IMR-90 (cell line): ENCODE measurements around the gene BCL11A. TPM values are rescaled to one million over a fixed set of nuclear protein-coding genes. Genes with fewer than 3 reads are reported as not detected.

ENCODE experiments used
- ATAC-seq: fragments of 200-7000 bp; cut with Tn5 transposase; 2 replicates; pipeline ENCODE4 v1.9.1; 2020; ENCODE audit warnings: low read depth, mild to moderate bottlenecking, moderate library complexity
- BruUV-seq: library from RNA; stranded (reverse); fragments of 400-500 nt; replicated peaks from 2 replicates; lab custom pipeline; 2021; lab: Mats Ljungman, UMichigan
- CTCF ChIA-PET: fragments of 300-600 bp; formaldehyde crosslinking; extraction: SDS; loops from one replicate; lab custom pipeline; 2021; ENCODE audit warnings: antibody characterized with exemption; lab: Yijun Ruan, JAX
- POLR2A ChIA-PET: fragments of 300-600 bp; sonication (Branson Sonifier 250); formaldehyde crosslinking; loops from one replicate; lab custom pipeline; 2022; ENCODE audit warnings: antibody characterized with exemption; ENCODE audit not compliant: unreplicated experiment; lab: Charles Lee
- DNase-seq: peaks from one replicate; pipeline ENCODE4 v3.0.0; 2013
- H2AFZ ChIP-seq: replicated peaks from 2 replicates; pipeline ENCODE3; 2013; ENCODE audit warnings: low read length, mild to moderate bottlenecking; ENCODE audit not compliant: poor library complexity
- H2AK5ac ChIP-seq: 2 replicates; pipeline ENCODE4 v1.6.1; 2013; ENCODE audit warnings: low read depth, low read length, inconsistent platforms
- H2AK9ac ChIP-seq: replicated peaks from 2 replicates; pipeline ENCODE3; 2013; ENCODE audit warnings: mild to moderate bottlenecking, low read depth, low read length, moderate library complexity; ENCODE audit not compliant: poor library complexity
- H2BK120ac ChIP-seq: 2 replicates; pipeline ENCODE4 v1.6.1; 2013; ENCODE audit warnings: low read depth, low read length, inconsistent platforms
- H2BK15ac ChIP-seq: 3 replicates; pipeline ENCODE4 v1.6.1; 2013; ENCODE audit warnings: low read depth, low read length, inconsistent platforms
- H2BK20ac ChIP-seq: 2 replicates; pipeline ENCODE4 v1.6.1; 2013; ENCODE audit warnings: low read depth, mild to moderate bottlenecking, inconsistent platforms, low read length, moderate library complexity
- H2BK5ac ChIP-seq: 2 replicates; pipeline ENCODE4 v1.6.1; 2013; ENCODE audit warnings: mild to moderate bottlenecking, low read depth, low read length, inconsistent platforms; ENCODE audit not compliant: poor library complexity, severe bottlenecking
- H3K14ac ChIP-seq: replicated peaks from 2 replicates; pipeline ENCODE4 v1.6.1; 2013; ENCODE audit warnings: low read depth, low read length, inconsistent platforms
- H3K18ac ChIP-seq: 2 replicates; pipeline ENCODE4 v1.6.1; 2013; ENCODE audit warnings: low read depth, low read length, control low read depth
- H3K23ac ChIP-seq: 2 replicates; pipeline ENCODE4 v1.6.1; 2013; ENCODE audit warnings: low read depth, low read length, inconsistent platforms
- H3K27ac ChIP-seq: 2 replicates; pipeline ENCODE4 v1.5.1; 2013; ENCODE audit warnings: mild to moderate bottlenecking, control low read depth, low read length; ENCODE audit not compliant: insufficient read depth
- H3K27me3 ChIP-seq: 2 replicates; pipeline ENCODE4 v1.6.1; 2013; ENCODE audit warnings: low read length; ENCODE audit not compliant: control insufficient read depth, insufficient read depth
- H3K36me3 ChIP-seq: 2 replicates; pipeline ENCODE4 v1.6.1; 2013; ENCODE audit warnings: low read length, mixed read lengths; ENCODE audit not compliant: control insufficient read depth, insufficient read depth
- H3K4ac ChIP-seq: 2 replicates; pipeline ENCODE4 v1.6.1; 2013; ENCODE audit warnings: low read depth, low read length, inconsistent platforms
- H3K4me1 ChIP-seq: 2 replicates; pipeline ENCODE4 v1.6.1; 2013; ENCODE audit warnings: low read length, mixed read lengths; ENCODE audit not compliant: control insufficient read depth, insufficient read depth
- H3K4me2 ChIP-seq: 2 replicates; pipeline ENCODE4 v1.6.1; 2013; ENCODE audit warnings: low read depth, mild to moderate bottlenecking, control low read depth, low read length, moderate library complexity
- H3K4me3 ChIP-seq: 2 replicates; pipeline ENCODE4 v1.5.1; 2013; ENCODE audit warnings: low read depth, mild to moderate bottlenecking, control low read depth, low read length, moderate library complexity; ENCODE audit not compliant: insufficient read depth
- H3K56ac ChIP-seq: 2 replicates; pipeline ENCODE4 v1.6.1; 2013; ENCODE audit warnings: low read length, inconsistent platforms; ENCODE audit not compliant: insufficient read depth; ENCODE audit errors: extremely low read depth
- H3K79me1 ChIP-seq, 2 experiments: 2 replicates each; pipeline ENCODE4 v1.6.1; 2013; ENCODE audit warnings: low read length in 2 of 2, inconsistent platforms in 1 of 2, low read depth in 1 of 2
- H3K9ac ChIP-seq: 2 replicates; pipeline ENCODE4 v1.6.1; 2013; ENCODE audit warnings: low read depth, low read length, control low read depth
- H3K9me1 ChIP-seq: 2 replicates; pipeline ENCODE4 v1.6.1; 2013; ENCODE audit warnings: low read length, inconsistent platforms; ENCODE audit not compliant: insufficient read depth
- H3K9me3 ChIP-seq: 2 replicates; pipeline ENCODE4 v1.6.1; 2013; ENCODE audit warnings: low read length; ENCODE audit not compliant: control insufficient read depth, insufficient read depth
- H4K20me1 ChIP-seq: 2 replicates; pipeline ENCODE4 v1.6.1; 2013; ENCODE audit warnings: low read length, inconsistent platforms; ENCODE audit not compliant: insufficient read depth
- H4K5ac ChIP-seq: 2 replicates; pipeline ENCODE4 v1.6.1; 2013; ENCODE audit warnings: mild to moderate bottlenecking, low read depth, low read length, control low read depth
- H4K8ac ChIP-seq, 2 experiments: 2 replicates each; pipeline ENCODE4 v1.6.1; 2013; ENCODE audit warnings: low read depth in 2 of 2, low read length in 2 of 2, control low read depth in 1 of 2, inconsistent platforms in 1 of 2
- H4K91ac ChIP-seq: 2 replicates; pipeline ENCODE4 v1.6.1; 2013; ENCODE audit warnings: low read depth, low read length, inconsistent platforms; ENCODE audit not compliant: insufficient read depth
- CEBPB ChIP-seq: IDR thresholded peaks from 2 replicates; pipeline ENCODE4 v1.6.1; 2012; ENCODE audit warnings: low read depth, low read length, improper control_type of control experiment
- CHD1 ChIP-seq: IDR thresholded peaks from 2 replicates; pipeline ENCODE4 v1.6.1; 2012; ENCODE audit warnings: low read depth, low read length, improper control_type of control experiment
- CTCF ChIP-seq: conservative IDR thresholded peaks from 2 replicates; pipeline ENCODE4 v1.5.1; 2012; ENCODE audit warnings: mild to moderate bottlenecking, low read depth, low read length, improper control_type of control experiment
- MAFK ChIP-seq: IDR thresholded peaks from 2 replicates; pipeline ENCODE4 v1.6.1; 2012; ENCODE audit warnings: low read depth, low read length, improper control_type of control experiment
- MAZ ChIP-seq: IDR thresholded peaks from 2 replicates; pipeline ENCODE4 v1.6.1; 2012; ENCODE audit warnings: low read depth, mild to moderate bottlenecking, low read length, improper control_type of control experiment, moderate library complexity, borderline replicate concordance
- MXI1 ChIP-seq: IDR thresholded peaks from 2 replicates; pipeline ENCODE4 v1.6.1; 2012; ENCODE audit warnings: low read depth, mild to moderate bottlenecking, low read length, moderate library complexity, borderline replicate concordance
- NFE2L2 ChIP-seq: fragments of 150-350 bp; IDR thresholded peaks from 2 replicates; pipeline ENCODE4 v1.6.1; 2016; ENCODE audit warnings: low read depth, mild to moderate bottlenecking, low read length
- RAD21 ChIP-seq: IDR thresholded peaks from 2 replicates; pipeline ENCODE4 v1.6.1; 2012; ENCODE audit warnings: low read length, improper control_type of control experiment
- RFX5 ChIP-seq: IDR thresholded peaks from 2 replicates; pipeline ENCODE4 v1.8.0; 2012; ENCODE audit warnings: low read depth, mild to moderate bottlenecking, low read length, moderate library complexity
- WGBS, 2 experiments: methylation state at CpG; one replicate each; pipeline versions ENCODE4 v1.1.5 to v1.1.7; 2013; ENCODE audit warnings: missing lambda C conversion rate in 2 of 2; ENCODE audit not compliant: insufficient read length in 1 of 2; ENCODE audit errors: extremely low coverage in 2 of 2; 5-methylcytosine and 5-hydroxymethylcytosine counted together
- dilution Hi-C: fragments of 300-500 bp; cut with HindIII; formaldehyde crosslinking; loops from one replicate; pipeline ENCODE4 v1.14.3; 2018; ENCODE audit warnings: low sequenced_read_pairs; ENCODE audit not compliant: unreplicated experiment
- in situ Hi-C: fragments of 300-500 bp; cut with MboI; formaldehyde crosslinking; loops from 3 replicates; pipeline ENCODE4 v1.14.3; 2019; ENCODE audit warnings: low sequenced_read_pairs, inconsistent platforms, mixed read lengths
- intact Hi-C: fragments of 100-400 bp; cut with micrococcal nuclease; formaldehyde crosslinking; loops from 2 replicates; pipeline ENCODE4 v1.10.0; 2022
- polyA plus RNA-seq, 3 experiments: library from polyadenylated mRNA; depleted of rRNA; stranded (reverse); fragments of >200 nt; gene quantifications; 2 replicates each; pipeline ENCODE4 v1.2.3, GENCODE V29; 2012; ENCODE audit warnings: low replicate concordance in 1 of 3
- total RNA-seq: library from RNA; depleted of rRNA; stranded (reverse); fragments of >200 nt; gene quantifications from 2 replicates; pipeline ENCODE4 v1.2.3, GENCODE V29; 2012
- TF ChIP-seq, protein P1 (sequence below): fragments of 150-350 bp; IDR thresholded peaks from 2 replicates; pipeline ENCODE4 v1.6.1; 2017; ENCODE audit warnings: mild to moderate bottlenecking, antibody characterized with exemption, low read length, low read depth

Gene BCL11A
- total and polyA plus RNA-seq, 2 of the 4 experiments (the other 2 are of a cell fraction) = 1.0 to 1.1 TPM

DNA sequence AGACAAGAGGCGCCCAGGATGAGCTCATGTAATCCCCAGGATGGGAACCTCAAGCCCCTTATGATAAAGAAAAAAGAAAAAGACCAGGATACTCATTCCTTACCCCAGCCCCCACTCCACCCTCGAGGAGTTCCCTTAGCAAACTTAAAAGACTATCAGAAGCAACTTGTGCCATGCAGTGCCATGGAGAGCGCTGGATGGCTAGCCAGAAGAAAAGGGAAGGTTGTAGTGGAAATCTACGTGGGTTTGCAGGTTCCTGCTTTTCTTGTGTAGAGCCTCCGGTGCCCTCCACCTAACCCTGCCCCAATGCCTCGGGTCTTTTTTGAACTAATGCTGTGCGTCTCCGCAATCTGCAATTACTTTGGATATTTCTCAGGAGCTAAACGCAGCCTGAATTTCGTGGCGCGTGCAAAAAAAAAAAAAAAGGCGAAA, 16.2 kb upstream of the BCL11A start:
- POLR2A ChIA-PET = no interaction called here
- Histone ChIP-seq H3K79me1 (no peaks in the 10 kb centered on the region), H3K56ac (no peak overlapping the region), H3K4me3 (peak overlapping the region; percentile 32; the same call in 1 of the 2 replicates), H3K27ac (no peak overlapping the region), H3K14ac (no peak overlapping the region), H3K27me3 (peaks cover 27% of the 10 kb centered on the region), H3K9me3 (no peaks in the 10 kb centered on the region), H3K4me2 (peak overlapping the region; percentile 68), H3K36me3 (no peaks in the 10 kb centered on the region), H4K91ac (no peak overlapping the region), H2BK5ac (no peak overlapping the region), H3K9me1 (no peaks in the 10 kb centered on the region), H3K23ac (no peak overlapping the region), H3K9ac (no peak overlapping the region), H3K4me1 (no peaks in the 10 kb centered on the region), H2BK20ac (no peak overlapping the region), H2BK120ac (no peak overlapping the region), H2BK15ac (no peak overlapping the region), H4K8ac (no peak overlapping the region), H3K4ac (no peak overlapping the region), H4K5ac (no peak overlapping the region), H2AFZ (no peak overlapping the region), H2AK9ac (no peak overlapping the region), H2AK5ac (no peak overlapping the region), H4K20me1 (no peaks in the 10 kb centered on the region), H3K18ac (no peak overlapping the region)
- CTCF ChIA-PET = interaction anchor here (0.7 to 2.8 kb wide), 2 partner anchors 9 to 12 kb away, joined by 3 to 13 read pairs; no protein-coding TSS in a partner anchor
- dilution Hi-C loops (no loop called here), in situ Hi-C loops (loop anchor here (10.0 kb wide), 2 partner anchors 1265 to 1545 kb away; no protein-coding TSS in a partner anchor), intact Hi-C loops (loop anchor here (5.0 kb wide), 1 partner anchor 1547 kb away; no protein-coding TSS in a partner anchor)
- no TSS peak for BruUV-seq
- WGBS, 2 experiments = no CpG with 5 or more reads among the region's 13 CpGs
- TF ChIP-seq, protein P1, sequence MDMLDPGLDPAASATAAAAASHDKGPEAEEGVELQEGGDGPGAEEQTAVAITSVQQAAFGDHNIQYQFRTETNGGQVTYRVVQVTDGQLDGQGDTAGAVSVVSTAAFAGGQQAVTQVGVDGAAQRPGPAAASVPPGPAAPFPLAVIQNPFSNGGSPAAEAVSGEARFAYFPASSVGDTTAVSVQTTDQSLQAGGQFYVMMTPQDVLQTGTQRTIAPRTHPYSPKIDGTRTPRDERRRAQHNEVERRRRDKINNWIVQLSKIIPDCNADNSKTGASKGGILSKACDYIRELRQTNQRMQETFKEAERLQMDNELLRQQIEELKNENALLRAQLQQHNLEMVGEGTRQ = no peak
- TF ChIP-seq CEBPB (no peak), CHD1 (no peak), MAFK (no peak), MXI1 (no peak), CTCF (no peak), NFE2L2 (no peak), MAZ (no peak), RAD21 (no peak), RFX5 (no peak)
- DNase-seq (no peak), ATAC-seq (no peak)
